Measurements from ENCODE around the gene HS3ST3B1.

Gene HS3ST3B1

DNA sequence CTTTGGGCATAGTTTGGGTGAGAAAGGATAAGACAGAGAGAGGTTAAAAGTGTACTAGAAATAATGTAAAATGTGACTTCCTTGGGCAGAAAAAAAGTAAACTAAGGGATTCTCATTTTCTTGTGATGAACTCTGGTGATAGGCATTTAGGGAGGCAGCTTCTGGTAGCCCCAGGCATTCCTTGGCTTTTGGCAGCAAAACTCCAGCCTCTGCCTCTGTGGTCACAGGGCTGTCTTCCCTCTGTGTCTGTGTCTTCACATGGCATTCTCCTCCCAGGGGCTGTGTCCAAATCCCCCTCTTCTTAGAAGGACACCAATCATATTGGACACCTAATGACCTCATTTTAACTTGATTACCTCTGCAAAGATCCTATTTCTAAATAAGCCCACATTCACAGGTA lies 54.7 kb downstream of the HS3ST3B1 start:
- DNase-seq: no peak

DNA sequence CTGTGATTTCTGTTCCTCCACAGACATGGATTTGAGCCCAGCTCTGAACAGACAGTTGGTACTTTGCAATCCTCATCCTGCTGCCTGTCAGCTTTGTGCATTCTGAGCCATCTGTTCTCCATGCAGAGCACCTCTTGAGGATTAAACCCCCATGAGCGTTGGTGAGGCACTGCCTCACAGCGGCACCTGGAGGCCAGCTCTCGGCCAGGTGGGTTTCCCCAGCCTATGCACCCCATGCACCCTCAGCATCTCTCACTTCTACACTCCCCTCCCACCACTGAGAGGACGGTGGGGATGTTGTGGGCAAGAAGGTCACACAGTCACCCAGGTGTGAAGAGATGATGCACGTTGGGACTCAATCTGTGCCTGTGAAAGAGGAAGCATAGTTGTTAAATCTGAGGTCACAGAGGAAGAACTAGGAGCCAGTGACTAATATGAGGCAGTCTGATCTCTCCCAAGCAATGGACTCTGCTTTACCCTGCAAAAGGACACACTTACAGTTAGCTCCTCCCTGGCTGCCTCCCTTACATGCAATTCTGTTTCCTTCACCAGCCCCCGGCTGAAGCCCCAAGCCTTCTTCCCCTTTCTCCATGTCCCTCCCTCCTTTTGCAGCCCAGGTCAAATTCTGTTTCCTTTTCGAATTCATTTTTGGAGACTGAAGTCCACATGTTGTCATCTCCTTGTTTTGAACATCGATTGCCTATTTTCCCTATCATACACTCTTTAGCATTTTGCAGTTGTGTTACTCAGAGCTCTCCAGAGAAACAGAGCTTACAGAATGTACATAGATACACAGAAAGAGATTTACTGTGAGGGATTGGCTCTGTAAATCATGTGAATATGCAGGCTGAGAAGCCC lies 58.5 kb downstream of the HS3ST3B1 start:
- DNase-seq: no peak

DNA sequence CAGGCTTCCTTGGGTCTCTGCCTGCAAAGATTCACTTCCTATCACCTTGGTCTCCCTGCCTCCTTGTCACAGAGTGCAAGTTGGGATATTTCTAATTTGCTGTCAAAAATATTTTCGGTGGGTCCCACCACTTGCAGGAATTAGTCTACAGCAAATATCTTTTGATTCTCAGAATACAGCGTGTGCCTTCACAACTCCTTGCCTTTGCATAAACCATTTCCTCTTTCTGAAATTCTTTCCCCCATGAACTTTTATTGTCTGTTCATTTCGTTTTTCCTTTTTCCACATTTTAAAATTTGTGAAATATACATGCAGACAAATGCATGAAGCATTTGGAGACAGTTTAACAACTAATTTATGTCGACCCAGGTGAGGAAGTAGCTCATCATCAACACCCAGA lies 60.0 kb downstream of the HS3ST3B1 start:
- no peak for DNase-seq

DNA sequence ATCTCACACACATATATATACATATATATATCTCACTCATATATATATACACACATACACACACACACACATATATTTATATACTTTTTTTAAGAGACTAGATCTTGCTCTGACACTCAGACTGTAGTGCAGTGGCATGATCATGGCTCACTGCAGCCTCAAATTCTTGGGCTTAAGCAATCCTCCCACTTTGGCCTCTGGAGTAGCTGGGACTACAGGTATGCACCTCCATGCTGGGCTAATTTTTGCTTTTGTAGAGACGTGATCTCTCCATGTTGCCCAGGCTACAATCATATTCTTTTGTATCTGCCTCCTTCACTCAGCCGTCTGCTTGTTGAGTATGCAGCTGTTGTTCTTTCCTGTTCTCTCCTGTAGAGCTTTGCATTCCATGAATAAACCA lies 60.6 kb downstream of the HS3ST3B1 start:
- DNase-seq: no peak

DNA sequence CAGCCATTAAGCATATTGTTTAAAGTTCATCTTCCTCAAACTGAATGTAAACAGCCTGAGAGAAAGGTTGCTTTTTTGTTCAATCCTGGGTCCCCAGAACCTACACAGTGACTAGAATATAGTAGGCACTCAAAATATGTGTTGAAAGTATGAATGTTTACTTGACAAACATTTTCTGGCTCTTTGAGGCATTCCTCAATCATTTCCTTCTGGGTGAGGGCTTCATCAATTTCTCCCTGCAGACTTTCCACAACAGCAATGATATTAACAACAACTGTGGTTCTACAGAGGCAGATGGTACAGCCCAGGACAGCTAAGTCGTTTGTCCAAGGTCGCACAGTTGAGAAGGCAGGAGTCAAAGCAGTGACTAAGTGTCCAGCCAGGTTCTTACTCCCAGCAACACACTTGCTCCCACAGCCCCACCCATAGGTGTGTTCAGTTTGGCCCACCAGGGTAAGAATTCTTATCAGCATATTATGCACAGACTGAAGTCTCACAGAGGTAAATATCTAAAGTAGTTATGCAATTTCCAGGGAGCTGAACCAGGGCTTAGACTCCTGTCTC lies 61.1 kb downstream of the HS3ST3B1 start:
- no peak for DNase-seq

DNA sequence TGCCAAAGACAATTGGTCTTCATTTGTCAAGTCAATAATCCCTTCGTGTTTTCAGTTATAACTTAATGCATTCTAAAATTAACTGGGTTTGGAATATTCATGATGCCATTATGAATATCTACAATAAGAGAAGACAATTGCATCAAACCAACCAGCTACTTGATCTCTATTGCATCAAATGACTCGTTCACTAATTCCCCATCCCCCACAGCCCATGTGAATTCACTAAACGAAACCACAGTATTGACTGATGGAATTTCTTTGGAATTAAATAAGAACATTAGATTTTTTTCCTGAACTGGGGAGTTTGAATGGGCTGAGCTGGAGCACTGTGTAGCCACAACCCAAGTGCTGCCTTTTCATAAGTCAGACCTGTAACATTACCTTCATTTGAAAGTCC lies 65.3 kb downstream of the HS3ST3B1 start:
- no peak for DNase-seq

DNA sequence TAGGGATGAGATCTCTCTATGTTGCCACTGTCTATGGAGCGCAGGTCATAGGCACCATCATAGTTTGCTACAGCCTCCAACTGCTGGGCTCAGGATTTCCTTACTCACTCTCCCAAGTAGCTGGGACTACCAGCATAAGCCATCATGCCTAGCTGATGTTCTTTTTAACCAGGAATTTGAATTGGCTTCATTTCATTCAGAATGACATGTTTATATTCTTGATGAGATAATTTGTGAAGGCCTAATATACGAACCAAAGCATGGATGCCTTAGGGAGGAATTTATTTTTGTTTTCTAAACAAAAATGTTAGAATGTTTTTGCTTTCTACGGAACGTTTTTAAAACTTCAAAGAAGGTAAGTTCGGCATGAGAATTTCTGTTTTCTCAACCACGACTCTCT lies 71.6 kb downstream of the HS3ST3B1 start:
- no peak for DNase-seq

DNA sequence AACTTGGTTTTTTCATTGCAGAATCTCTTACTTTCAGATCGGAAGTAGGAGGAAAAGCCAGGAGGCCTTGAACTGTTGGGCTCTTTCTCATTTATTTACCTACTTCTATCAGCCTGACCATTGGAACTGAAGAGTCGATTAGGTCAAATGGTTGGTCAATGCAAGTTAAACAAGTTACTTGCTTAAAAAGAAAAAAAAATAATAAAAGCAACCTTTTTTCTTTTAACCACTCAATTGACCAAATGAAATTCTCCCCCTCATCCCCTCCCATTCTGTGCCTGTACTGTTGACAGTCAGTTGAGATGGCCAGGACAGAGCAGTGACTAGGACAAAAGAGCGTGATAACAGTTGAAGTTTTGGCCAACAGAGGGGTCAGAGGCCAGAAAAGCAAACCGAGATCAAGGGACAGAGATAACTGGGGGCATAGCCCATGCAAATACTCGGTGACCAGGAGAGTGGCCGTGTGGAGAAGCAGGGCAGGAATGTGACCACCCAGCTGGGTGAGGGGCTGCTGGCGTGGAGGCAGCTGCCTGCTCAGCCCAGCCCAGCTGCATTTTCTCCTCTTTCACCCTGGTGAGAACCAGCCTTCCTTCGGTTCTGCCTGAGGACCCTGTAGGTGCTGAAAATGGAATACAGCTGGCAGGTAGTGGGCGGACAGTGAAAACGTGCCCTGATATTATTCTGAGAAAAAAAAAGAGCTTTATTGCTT lies 72.2 kb downstream of the HS3ST3B1 start:
- DNase-seq: no peak

DNA sequence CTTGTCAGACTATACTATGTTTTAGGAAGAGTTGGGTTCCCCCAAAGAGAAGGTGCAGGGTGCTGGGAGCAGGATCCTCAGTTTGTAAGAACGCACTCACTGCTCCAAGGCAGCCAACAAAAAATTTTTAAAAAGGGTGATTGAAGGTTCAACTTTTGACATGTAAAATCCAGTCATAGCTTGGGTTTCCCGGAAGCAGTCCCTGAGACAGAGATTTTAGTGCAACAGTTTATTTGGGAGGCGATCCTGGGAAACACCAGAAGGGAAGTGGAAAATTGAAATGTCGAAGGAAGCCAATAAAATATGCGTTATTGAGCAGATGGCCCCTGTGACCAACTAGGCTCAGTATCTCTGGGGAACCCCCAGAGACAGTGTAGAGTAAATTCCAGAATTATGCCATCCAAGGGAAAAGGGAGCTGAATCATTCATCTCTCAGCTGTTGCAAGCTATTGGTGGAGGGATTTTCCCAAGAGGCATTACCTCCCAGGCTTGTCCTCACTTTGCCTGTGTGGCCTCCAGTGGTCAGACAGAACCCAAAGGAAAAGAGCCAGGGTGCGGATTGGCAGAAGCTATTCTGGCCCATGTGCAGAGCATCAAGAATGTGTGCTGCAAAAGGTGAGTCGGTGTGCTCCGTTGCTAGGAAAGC lies 72.9 kb downstream of the HS3ST3B1 start:
- no peak for DNase-seq

DNA sequence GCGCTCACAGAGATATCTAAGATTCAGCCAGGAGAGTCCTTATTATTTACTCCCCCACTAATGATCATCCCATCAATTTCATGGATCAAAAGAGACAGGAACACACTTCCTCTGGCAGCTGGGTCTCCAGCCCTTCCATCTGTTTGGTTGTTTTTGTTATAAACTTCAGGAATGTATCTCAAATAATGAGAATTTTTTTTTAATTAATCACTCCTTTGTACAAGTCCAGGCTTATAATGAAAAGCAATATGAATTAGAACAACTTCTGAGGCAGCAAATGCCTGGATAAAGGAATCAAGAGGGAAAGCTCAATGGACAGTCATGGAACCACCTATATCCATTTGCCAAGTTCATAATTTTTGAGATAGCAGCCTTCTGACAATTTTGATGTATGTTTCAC lies 73.4 kb downstream of the HS3ST3B1 start:
- DNase-seq: no peak

DNA sequence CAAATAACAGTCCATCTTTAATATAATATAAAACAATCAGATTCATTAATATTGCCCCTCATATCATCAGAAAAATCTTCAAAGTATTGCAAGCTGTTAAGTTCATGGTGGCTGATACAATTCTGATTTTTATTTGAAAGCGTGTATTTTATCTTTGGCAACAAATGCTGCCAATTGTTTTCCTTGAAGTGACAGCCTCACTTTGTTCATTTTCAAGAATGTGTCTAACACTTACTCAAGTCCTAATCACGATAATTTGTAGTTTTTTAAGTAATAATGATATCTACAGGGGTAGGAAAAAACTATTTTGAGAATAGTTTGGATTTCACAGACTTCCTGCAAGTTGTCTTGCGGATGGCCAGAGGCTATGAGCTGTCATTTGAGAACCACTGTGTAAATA lies 75.8 kb downstream of the HS3ST3B1 start:
- DNase-seq: no peak

DNA sequence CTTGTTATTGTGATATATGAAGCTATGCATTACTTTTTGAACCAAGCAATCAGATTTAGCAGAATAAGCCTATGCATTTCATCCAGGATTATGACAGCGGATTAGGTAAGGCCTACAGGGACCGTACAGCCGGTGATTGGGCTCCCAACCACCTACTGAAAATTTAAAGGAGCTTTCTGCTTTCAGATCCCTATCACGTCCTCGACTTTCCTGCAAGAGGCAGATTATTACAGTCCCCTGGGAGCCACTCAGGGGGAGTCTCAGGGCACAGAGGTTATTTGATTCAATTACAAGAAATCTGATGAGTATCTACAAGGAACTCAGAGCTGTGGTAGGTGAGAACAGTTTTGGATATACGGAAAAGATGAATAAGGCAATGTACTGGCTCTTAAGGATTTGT lies 80.7 kb downstream of the HS3ST3B1 start:
- no peak for DNase-seq

DNA sequence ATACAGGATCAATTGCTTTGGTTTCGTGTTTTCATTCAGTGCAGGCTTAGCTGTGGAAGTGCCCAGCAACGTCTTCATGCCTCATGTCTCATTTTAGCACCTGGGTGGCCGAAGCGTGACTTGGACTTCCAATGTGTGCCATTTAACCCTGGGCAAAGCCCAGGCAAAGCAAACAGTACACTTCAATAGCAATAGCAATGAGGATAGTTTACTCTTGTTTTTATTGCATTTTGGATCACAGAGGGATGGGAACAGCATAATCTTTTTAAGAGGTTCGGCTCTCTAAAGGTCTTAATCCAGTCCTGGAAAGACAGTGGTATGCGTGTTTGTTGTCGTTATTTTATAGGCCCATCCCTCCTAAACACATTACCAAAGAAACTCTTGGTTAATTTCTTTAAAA lies 86.2 kb downstream of the HS3ST3B1 start:
- no peak for DNase-seq

DNA sequence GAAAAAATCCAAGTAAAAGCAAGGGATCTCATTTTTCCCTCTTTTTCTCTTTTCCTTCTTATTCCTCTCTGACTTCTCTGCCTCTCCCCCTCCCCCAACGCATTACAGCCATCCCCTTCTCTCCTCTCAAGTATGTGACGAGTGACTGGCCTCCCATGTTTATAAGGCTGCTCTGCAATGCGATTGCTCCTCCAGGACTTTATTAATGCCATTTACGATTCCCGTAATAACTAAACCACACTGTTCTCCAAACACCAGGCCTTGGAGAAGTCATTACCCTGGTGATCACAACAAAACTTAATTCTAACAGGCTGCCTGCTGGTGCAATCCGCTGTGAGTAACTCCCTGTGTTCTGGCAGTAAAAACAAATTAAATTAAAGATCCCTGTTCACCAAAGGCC lies 88.8 kb downstream of the HS3ST3B1 start:
- DNase-seq: no peak

DNA sequence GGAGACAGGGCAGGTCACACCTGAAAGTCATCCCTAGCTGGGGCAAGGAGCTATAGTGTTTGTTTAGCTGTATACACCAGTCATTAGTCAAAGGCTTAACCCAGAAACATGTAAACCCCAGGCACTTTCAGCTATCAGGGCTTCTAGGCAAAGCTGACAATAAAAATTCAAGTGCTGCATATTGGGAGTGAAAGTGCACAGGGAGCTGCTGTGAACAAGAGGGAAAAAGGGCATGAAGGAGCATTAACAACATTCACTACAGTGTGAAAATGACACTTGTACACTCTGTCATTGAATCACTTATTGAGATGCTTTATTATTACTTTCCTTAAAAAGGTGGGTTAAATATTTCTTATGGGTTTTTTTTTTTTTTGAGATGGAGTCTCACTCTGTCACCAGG lies 92.8 kb downstream of the HS3ST3B1 start:
- DNase-seq: no peak

DNA sequence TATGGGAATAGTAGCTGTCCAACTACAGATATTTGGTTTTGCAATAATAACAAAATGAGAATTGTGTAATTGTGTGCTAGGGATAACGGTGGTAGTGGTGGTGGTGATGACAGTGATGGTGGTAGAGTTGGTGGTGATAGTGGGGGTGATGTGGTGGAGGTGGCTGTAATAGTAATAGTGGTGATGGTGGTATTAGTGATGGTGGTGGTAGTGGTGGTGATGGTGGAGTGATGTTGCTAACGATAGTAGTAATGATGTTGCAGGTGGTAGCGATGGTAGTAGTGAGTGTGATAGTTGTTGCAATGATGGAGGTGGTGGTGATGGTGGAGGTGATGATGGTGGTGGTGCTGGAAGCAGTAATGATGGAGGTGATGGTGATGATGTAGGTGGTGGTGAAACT lies 94.4 kb downstream of the HS3ST3B1 start:
- no peak for DNase-seq

DNA sequence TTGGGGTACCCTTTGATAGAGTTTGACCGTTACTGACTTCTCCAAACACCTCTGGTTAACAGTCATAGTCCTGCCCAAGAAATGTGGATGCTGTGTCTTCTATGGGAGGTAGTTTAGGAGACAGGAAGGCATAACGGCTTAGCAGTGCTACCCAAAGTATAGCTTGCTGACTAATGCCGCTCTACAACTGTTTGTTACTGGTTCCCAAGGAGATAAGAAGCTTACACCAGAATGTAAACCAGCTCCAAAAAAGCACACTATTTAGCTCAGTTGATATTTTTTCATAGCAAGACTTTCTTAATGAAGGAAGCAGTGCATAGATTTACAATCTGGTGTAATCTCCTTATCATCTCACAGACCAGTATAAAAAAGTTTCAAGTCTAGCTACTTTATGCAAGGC lies 95.7 kb downstream of the HS3ST3B1 start:
- no peak for DNase-seq

DNA sequence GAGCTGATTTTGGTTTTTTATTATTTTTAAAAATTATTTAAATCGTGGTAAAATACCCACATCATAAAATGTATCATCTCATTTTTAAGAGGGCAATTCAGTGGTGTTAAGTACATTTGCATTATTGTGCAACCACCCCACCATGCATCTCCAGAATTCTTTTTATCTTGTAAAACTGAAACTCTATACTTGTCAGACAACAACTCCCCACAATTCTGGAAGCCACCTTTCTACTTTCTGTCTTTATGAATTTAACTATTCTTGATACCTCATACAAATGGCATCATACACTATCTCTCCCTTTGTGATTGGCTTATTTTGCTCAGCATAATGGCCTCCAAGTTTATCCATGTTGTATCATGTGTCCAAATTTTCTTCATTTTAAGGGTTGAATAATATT lies 97.9 kb downstream of the HS3ST3B1 start:
- no peak for DNase-seq

Measured in GOT3 (cell line).